Natural killer cell treated with Interleukin-12 subunit alpha and Interleukin-12 subunit beta and Interleukin-15 and Interleukin-18, amount 100 ng/mL, for 72 hours (primary cell): Measurements from ENCODE around the gene TERT. TPM values are rescaled to one million over a fixed set of nuclear protein-coding genes. Genes with fewer than 3 reads are reported as not detected.

Experiments used
- ATAC-seq, 2 donors: fragments of 150-1000 bp; cut with Tn5 transposase in 1 of 2; sonication (Bioruptor Pico), chemical (Tn5 transposase) in 1 of 2; 2 replicates each; pipeline ENCODE4 v1.10.0; 2021
- DNase-seq: peaks from one replicate; pipeline ENCODE4 v3.0.0; 2022; ENCODE audit warnings: low spot score
- H3K27ac Mint-ChIP-seq, 2 donors: 1 replicate in 1 of 2; 2 replicates in 1 of 2; pipeline ENCODE4 v1.8.0; 2022; ENCODE audit warnings: mixed read lengths in 2 of 2, mild to moderate bottlenecking in 1 of 2, moderate library complexity in 1 of 2
- H3K27me3 Mint-ChIP-seq, 2 donors: 1 replicate in 1 of 2; 2 replicates in 1 of 2; pipeline ENCODE4 v1.8.0; 2022; ENCODE audit warnings: mixed read lengths in 2 of 2
- H3K36me3 Mint-ChIP-seq: one replicate; pipeline ENCODE4 v1.8.0; 2022; ENCODE audit warnings: mixed read lengths
- H3K4me1 Mint-ChIP-seq, 2 donors: 1 replicate in 1 of 2; 2 replicates in 1 of 2; pipeline ENCODE4 v1.8.0; 2022; ENCODE audit warnings: low read depth in 2 of 2, mixed read lengths in 2 of 2, mild to moderate bottlenecking in 1 of 2
- H3K4me3 Mint-ChIP-seq: one replicate; pipeline ENCODE4 v1.8.0; 2022; ENCODE audit warnings: mixed read lengths
- H3K9me3 Mint-ChIP-seq: 2 replicates; pipeline ENCODE4 v1.8.0; 2022; ENCODE audit warnings: mixed read lengths
- total RNA-seq, 2 donors: library from RNA; stranded (reverse); gene quantifications; one replicate each; pipeline ENCODE4 v1.2.3, GENCODE V29; 2022

TERT gene
- total RNA-seq, 2 donors from 2014 or later, result 1.3 TPM; not detected in 1

DNA sequence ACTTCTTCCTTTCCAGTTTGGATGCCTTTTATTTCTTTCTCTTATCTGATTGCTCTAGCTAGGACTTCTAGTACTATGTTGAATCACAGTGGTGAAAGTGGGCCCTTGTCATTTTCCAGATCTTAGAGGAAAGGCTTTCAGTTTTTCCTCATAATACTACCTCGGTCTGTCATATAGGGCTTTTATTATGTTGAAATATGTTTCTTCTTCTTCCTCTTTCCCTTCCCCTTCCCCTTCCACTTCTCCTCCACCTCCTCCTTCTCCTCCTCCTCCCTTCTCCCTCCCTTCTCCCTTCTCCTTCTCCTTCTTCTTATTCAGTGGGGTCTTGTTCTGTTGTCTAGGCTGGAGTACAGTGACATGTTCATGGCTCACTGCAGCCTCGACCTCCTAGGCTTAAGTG, 9.2 kb upstream of the TERT start:
- H3K36me3 Mint-ChIP-seq, result no peaks in the 10 kb centered on the region
- no peaks in the 10 kb centered on the region for H3K4me1 Mint-ChIP-seq
- no peak overlapping the region for H3K4me3 Mint-ChIP-seq
- no peak for ATAC-seq
- DNase-seq, result no peak
- H3K27me3 Mint-ChIP-seq, result peaks cover 0 to 15% of the 10 kb centered on the region in 2 donors
- no peaks in the 10 kb centered on the region for H3K9me3 Mint-ChIP-seq
- H3K27ac Mint-ChIP-seq, result no peak overlapping the region

DNA sequence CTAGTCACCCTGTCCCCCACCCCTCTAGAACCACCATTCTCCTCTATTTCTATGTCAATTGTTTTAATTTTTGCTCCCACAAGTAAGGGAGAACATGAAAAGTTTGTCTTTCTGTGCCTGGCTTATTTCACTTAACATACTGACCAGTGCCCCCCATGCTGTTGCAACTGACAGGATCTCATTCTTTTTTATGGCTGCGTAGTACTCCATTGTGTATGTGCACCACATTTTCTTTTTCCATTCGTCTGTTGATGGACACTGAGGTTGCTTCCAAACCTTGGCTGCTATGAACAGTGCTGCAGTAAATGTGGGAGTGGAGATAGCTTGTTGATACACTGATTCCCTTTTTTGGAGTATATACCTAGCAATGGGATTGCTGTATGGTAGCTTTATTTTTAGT, 7.4 kb upstream of the TERT start:
- ATAC-seq, result no peak
- peaks cover 0 to 18% of the 10 kb centered on the region in 2 donors for H3K27me3 Mint-ChIP-seq
- H3K9me3 Mint-ChIP-seq, result no peaks in the 10 kb centered on the region

DNA sequence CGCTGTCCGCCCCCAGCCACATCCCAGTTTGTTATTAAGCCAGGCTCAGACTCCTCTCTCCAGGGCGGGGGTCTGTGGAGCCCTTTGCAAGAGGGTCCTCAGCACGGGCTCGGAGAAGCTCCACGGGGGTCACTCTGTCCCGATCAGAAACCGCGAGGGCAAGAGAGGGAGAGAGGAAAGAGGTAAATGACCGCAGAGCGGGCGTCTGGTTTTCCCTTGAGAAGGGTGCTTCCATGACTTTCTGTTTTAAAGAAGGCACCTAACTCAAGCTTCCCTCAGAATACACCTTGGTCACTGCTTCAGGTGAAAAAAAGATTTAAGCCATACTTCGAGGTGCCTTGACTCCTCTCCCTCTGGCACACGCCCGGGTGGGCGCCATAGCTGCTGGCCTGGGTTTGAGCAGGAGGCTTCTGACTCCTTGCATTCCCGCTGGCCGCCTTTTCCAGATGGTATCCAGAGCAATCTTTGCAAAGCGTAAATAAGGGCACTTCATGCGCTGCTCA, 5.8 kb upstream of the TERT start:
- Mint-ChIP-seq H3K27me3 (peaks cover 7 to 24% of the 10 kb centered on the region in 2 donors), H3K4me1 (no peaks in the 10 kb centered on the region), H3K4me3 (no peak overlapping the region), H3K36me3 (no peaks in the 10 kb centered on the region), H3K27ac (no peak overlapping the region), H3K9me3 (no peaks in the 10 kb centered on the region)
- DNase-seq (no peak), ATAC-seq (peak in 1 of 2 donors; percentile 24)

More for the DNA sequence above, 7.4 kb upstream of the TERT start:
- Mint-ChIP-seq H3K4me3 (no peak overlapping the region), H3K27ac (no peak overlapping the region), H3K4me1 (no peaks in the 10 kb centered on the region), H3K36me3 (no peaks in the 10 kb centered on the region)
- DNase-seq, result no peak

DNA sequence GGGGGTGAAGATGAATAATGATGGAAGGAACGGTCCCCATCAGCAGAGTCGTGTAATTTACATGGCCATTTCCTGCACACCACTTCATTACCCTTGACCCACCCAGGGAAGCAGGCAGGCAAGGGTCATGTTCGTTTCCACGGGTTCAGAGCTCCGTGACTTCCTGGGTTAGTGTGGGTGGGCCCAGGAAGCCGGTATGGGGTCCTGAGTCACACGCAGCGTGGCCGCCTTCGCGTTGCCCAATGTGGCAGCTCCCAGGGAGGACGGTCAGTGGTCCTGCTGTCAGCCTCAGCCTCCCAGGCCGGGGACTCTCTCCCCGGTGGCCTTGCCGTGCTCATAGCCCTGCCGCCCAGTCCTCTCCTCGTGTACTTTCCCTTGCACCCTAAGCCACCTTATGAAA, 5.1 kb upstream of the TERT start:
- no peak overlapping the region for H3K4me3 Mint-ChIP-seq
- no peaks in the 10 kb centered on the region for H3K4me1 Mint-ChIP-seq
- DNase-seq (no peak), ATAC-seq (no peak)
- peaks cover 7 to 24% of the 10 kb centered on the region in 2 donors for H3K27me3 Mint-ChIP-seq
- no peak overlapping the region for H3K27ac Mint-ChIP-seq
- no peaks in the 10 kb centered on the region for H3K9me3 Mint-ChIP-seq
- H3K36me3 Mint-ChIP-seq, result no peaks in the 10 kb centered on the region

DNA sequence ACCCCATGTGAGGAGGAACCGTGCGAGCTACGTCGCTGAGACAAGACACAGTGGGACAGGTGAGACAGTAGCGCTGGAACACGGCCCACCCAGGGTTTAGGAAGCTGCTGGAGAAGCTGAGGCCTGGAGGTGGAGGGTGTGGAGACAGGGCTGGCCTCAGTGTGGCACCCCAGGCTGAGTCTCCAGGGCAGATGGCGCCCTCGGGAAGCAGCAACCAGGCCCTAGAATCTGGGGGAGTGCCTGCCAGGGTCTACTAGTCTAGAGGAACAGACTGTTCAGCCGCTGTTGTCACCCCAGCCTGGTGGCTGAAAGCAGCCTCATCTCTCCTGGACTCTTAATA, 4.6 kb upstream of the TERT start:
- DNase-seq, result no peak
- H3K4me3 Mint-ChIP-seq, result no peak overlapping the region
- ATAC-seq, result no peak
- H3K27me3 Mint-ChIP-seq, result peaks cover 7 to 21% of the 10 kb centered on the region in 2 donors
- no peaks in the 10 kb centered on the region for H3K4me1 Mint-ChIP-seq
- no peak overlapping the region for H3K27ac Mint-ChIP-seq
- H3K36me3 Mint-ChIP-seq, result no peaks in the 10 kb centered on the region
- no peaks in the 10 kb centered on the region for H3K9me3 Mint-ChIP-seq

DNA sequence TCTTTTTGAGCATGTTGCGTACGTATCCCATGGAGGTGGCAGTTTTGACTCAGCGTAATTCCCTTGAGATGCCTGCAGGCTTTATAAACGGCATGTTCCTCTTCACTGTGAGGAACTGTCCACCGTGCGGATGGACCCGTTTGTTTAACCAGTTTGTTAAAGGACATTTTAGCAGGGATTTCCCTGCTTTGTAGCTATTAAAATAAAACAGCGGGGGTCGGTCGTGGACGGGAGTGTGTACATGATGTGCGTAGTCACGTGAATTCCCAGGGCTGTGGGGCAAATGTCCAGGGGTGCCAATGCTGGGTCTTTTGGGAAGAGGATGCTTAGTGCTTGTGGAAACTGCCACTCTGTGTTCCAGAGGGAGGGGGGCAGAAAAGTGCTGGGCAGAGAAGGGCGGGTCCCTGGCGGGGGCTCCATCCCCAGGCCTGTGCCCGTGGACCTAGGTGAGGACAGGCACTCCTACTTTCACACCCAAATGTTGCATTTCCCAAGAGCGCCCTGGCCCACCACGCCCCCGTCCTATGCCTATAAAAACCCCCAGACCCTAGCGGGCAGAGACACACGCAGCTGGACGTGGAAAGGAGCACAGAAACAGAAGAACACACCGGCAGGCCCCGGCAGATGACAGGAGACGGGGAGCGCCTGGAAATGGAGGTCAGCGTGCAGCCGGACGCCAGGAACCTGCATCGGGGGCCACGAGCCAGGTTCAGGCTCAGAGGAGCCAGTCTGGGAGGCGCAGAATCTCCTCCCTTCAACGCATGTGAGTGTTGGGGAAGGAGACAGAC, 4.0 kb upstream of the TERT start:
- no peaks in the 10 kb centered on the region for H3K36me3 Mint-ChIP-seq
- H3K27me3 Mint-ChIP-seq, result peaks cover 7 to 17% of the 10 kb centered on the region in 2 donors
- no peak overlapping the region for H3K27ac Mint-ChIP-seq
- H3K4me3 Mint-ChIP-seq, result no peak overlapping the region
- ATAC-seq, result no peak
- no peaks in the 10 kb centered on the region for H3K9me3 Mint-ChIP-seq
- DNase-seq, result no peak
- no peaks in the 10 kb centered on the region for H3K4me1 Mint-ChIP-seq

DNA sequence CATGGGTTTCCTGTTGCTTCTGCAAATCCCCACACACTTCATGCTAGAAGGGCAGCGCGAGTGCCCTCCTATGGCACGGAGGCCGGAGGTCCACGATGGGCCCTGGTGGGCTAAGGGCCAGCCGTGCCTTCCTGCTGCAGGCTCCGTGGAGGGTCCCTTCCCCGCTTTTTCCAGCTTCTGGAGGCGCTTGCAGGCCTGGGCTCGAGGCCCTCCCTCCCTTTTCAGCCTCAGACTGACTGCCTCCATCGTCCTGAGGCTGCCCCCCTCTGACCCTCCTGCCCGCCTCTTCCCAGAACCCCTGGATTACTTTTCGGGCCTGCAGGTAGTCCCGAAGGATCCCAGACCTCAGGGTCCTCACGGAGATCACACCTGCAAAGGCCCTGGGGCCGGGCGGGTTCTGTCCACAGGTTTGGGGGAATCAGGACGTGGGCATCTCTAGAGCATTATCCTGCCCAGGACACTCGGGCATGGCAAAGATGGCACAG, 3.2 kb upstream of the TERT start:
- H3K4me1 Mint-ChIP-seq, result no peaks in the 10 kb centered on the region
- H3K9me3 Mint-ChIP-seq, result no peaks in the 10 kb centered on the region
- no peak overlapping the region for H3K4me3 Mint-ChIP-seq
- no peak for DNase-seq
- no peak overlapping the region for H3K27ac Mint-ChIP-seq
- H3K36me3 Mint-ChIP-seq, result no peaks in the 10 kb centered on the region
- H3K27me3 Mint-ChIP-seq, result peaks cover 7 to 19% of the 10 kb centered on the region in 2 donors
- no peak for ATAC-seq

DNA sequence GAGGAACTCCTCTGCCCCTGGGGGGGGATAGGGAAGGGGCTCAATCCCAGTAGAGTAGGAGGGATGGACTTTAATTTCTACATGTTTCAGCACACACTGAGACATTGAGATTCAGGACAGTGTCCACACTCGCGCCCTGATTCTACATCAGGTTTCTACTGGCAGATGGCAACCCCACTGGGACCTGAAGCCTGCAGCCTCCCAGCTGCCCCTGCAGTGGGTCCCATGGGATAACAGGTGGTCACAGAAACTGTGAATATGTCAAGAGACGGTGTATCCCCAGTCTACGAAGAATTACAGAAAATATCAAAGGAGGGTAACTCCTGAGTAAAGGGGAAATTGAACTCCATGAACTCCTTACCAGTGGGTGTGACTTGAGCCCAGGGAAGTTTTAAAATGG, 2.4 kb upstream of the TERT start:
- DNase-seq (no peak), ATAC-seq (no peak)
- H3K4me3 Mint-ChIP-seq, result no peak overlapping the region
- no peak overlapping the region for H3K27ac Mint-ChIP-seq
- H3K4me1 Mint-ChIP-seq, result no peaks in the 10 kb centered on the region
- H3K9me3 Mint-ChIP-seq, result no peaks in the 10 kb centered on the region
- H3K27me3 Mint-ChIP-seq, result peaks cover 7 to 15% of the 10 kb centered on the region in 2 donors
- no peaks in the 10 kb centered on the region for H3K36me3 Mint-ChIP-seq

DNA sequence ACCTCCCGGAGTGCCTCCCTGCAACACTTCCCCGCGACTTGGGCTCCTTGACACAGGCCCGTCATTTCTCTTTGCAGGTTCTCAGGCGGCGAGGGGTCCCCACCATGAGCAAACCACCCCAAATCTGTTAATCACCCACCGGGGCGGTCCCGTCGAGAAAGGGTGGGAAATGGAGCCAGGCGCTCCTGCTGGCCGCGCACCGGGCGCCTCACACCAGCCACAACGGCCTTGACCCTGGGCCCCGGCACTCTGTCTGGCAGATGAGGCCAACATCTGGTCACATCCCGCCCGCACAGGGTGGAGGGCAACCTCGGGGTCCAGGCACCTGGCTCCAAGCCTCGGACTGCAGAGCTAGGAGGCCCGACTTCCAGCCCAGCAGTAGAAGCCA, 776 bp upstream of the TERT start:
- ATAC-seq, result peak in 1 of 2 donors; percentile 15
- Mint-ChIP-seq H3K4me3 (no peak overlapping the region), H3K27ac (no peak overlapping the region), H3K9me3 (no peaks in the 10 kb centered on the region), H3K4me1 (no peaks in the 10 kb centered on the region), H3K36me3 (no peaks in the 10 kb centered on the region), H3K27me3 (peaks cover 7 to 14% of the 10 kb centered on the region in 2 donors)
- DNase-seq, result no peak

DNA sequence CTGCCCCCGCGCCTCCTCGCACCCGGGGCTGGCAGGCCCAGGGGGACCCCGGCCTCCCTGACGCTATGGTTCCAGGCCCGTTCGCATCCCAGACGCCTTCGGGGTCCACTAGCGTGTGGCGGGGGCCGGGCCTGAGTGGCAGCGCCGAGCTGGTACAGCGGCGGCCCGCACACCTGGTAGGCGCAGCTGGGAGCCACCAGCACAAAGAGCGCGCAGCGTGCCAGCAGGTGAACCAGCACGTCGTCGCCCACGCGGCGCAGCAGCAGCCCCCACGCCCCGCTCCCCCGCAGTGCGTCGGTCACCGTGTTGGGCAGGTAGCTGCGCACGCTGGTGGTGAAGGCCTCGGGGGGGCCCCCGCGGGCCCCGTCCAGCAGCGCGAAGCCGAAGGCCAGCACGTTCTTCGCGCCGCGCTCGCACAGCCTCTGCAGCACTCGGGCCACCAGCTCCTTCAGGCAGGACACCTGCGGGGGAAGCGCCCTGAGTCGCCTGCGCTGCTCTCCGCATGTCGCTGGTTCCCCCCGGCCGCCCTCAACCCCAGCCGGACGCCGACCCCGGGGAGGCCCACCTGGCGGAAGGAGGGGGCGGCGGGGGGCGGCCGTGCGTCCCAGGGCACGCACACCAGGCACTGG, 548 bp downstream of the TERT start:
- Mint-ChIP-seq H3K9me3 (no peaks in the 10 kb centered on the region), H3K4me1 (no peaks in the 10 kb centered on the region), H3K27me3 (peaks cover 7 to 14% of the 10 kb centered on the region in 2 donors), H3K4me3 (no peak overlapping the region), H3K27ac (no peak overlapping the region), H3K36me3 (no peaks in the 10 kb centered on the region)
- ATAC-seq, result peak in 1 of 2 donors; percentile 8
- no peak for DNase-seq

DNA sequence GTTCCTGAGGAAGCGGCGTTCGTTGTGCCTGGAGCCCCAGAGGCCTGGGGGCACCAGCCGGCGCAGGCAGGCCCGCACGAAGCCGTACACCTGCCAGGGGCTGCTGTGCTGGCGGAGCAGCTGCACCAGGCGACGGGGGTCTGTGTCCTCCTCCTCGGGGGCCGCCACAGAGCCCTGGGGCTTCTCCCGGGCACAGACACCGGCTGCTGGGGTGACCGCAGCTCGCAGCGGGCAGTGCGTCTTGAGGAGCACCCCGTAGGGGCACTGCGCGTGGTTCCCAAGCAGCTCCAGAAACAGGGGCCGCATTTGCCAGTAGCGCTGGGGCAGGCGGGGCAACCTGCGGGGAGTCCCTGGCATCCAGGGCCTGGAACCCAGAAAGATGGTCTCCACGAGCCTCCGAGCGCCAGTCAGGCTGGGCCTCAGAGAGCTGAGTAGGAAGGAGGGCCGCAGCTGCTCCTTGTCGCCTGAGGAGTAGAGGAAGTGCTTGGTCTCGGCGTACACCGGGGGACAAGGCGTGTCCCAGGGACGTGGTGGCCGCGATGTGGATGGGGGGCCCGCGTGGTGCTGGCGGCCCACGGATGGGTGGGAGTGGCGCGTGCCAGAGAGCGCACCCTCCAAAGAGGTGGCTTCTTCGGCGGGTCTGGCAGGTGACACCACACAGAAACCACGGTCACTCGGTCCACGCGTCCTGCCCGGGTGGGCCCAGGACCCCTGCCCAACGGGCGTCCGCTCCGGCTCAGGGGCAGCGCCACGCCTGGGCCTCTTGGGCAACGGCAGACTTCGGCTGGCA, 1.3 kb downstream of the TERT start:
- Mint-ChIP-seq H3K9me3 (no peaks in the 10 kb centered on the region), H3K4me1 (no peaks in the 10 kb centered on the region), H3K27ac (no peak overlapping the region), H3K36me3 (no peaks in the 10 kb centered on the region), H3K4me3 (peak overlapping the region; percentile 15), H3K27me3 (peaks cover 10 to 11% of the 10 kb centered on the region in 2 donors)
- DNase-seq (no peak), ATAC-seq (no peak)

DNA sequence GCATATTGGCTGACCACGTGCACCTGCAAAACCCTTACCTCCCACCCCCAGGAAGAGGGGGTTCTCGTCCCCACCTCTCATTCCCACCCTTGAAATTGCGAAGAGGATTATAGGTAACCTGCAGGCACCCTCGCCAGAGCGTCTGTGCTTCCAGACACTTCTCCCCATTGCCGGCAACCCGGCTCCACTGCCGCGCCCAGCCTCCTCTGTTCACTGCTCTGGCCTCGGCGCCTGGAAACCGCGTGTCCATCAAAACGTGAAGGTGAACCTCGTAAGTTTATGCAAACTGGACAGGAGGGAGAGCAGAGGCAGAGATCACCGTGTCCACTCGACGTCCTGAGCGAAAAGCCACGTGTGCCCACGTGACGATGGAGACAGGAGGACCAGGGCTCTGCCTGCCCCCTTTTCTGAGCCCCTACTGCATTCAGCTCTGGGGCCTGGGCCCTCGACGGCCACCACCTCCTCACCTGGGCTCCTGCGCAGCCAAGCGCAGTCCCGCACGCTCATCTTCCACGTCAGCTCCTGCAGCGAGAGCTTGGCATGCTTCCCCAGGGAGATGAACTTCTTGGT, 1.9 kb downstream of the TERT start:
- H3K36me3 Mint-ChIP-seq, result peaks cover 5% of the 10 kb centered on the region
- peaks cover 3% of the 10 kb centered on the region for H3K9me3 Mint-ChIP-seq
- H3K4me1 Mint-ChIP-seq, result no peaks in the 10 kb centered on the region
- no peak for ATAC-seq
- peaks cover 16 to 17% of the 10 kb centered on the region in 2 donors for H3K27me3 Mint-ChIP-seq
- H3K4me3 Mint-ChIP-seq, result no peak overlapping the region
- no peak for DNase-seq
- no peak overlapping the region for H3K27ac Mint-ChIP-seq

DNA sequence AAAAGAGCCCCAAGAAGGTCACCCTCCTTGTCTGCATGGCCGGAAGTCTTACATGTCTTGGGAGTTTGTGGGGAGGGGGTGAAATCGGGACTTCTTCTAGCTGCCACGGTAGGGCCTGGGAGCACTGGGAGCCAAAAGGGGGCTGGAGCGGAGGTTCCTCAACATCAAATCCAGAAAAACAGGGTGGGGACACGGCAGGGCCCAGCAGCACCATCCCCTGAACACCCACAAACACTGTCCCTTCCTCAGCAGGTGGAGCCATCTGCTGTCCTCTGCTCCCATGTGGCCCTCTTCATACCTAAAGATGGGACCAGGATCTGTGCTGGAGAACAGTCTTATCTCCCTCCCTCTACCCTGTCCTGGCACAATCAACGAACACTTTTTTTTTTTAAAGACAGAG, 2.7 kb downstream of the TERT start:
- H3K27me3 Mint-ChIP-seq, result peaks cover 16 to 19% of the 10 kb centered on the region in 2 donors

More for the DNA sequence above, 2.7 kb downstream of the TERT start:
- no peak for ATAC-seq
- Mint-ChIP-seq H3K27ac (no peak overlapping the region), H3K9me3 (peaks cover 3% of the 10 kb centered on the region), H3K36me3 (peaks cover 6% of the 10 kb centered on the region), H3K4me3 (no peak overlapping the region), H3K4me1 (no peaks in the 10 kb centered on the region)
- DNase-seq, result no peak
